ENCODE measurements around the gene NCOR2. TPM values are rescaled to one million over a fixed set of nuclear protein-coding genes. Genes with fewer than 3 reads are reported as not detected.

NCOR2 gene
- total RNA-seq, 1 donor from 2014 or later, result 134 TPM

GRCh38 chr12:124551268-124552144 lies 15.9 kb downstream of the NCOR2 start:
- ATAC-seq, result peak; percentile 23
- intact Hi-C loops (cut with DNase I), result no loop called here
- DNase-seq (ENCODE audit: missing footprints), result peak; percentile 92

GRCh38 chr12:124550123-124551089 lies 17.0 kb downstream of the NCOR2 start:
- ATAC-seq (peak; percentile 6), DNase-seq (ENCODE audit: missing footprints) (no peak)
- intact Hi-C loops (cut with DNase I), result no loop called here

- ATAC-seq (no peak), DNase-seq (ENCODE audit: missing footprints) (no peak)
- intact Hi-C loops (cut with DNase I), result no loop called here
Measured at GRCh38 chr12:124549629-124550028, 17.8 kb downstream of the NCOR2 start.

GRCh38 chr12:124548854-124549378 lies 18.5 kb downstream of the NCOR2 start:
- intact Hi-C loops (cut with DNase I), result no loop called here
- ATAC-seq, result peak; percentile 21
- no peak for DNase-seq (ENCODE audit: missing footprints)

DNA sequence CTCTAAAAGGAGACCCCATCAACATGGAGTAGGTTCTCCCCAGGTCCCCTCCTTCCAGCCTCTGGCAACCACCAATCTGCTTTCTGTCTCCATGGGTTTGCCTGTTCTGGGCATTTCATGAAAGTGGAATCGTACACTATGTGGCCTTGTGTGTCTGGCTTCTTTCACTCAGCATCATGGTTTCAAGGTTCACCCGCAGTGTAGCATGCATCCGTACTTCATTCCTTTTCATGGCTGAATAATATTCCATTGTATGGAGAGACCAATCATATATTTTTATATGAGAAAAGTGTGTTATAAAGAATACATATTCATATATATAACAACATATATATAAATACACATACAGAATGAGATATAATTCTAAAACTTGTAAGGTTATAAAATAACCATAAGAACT lies 19.8 kb downstream of the NCOR2 start:
- DNase-seq (ENCODE audit: missing footprints) (no peak), ATAC-seq (no peak)
- intact Hi-C loops (cut with DNase I), result no loop called here

DNA sequence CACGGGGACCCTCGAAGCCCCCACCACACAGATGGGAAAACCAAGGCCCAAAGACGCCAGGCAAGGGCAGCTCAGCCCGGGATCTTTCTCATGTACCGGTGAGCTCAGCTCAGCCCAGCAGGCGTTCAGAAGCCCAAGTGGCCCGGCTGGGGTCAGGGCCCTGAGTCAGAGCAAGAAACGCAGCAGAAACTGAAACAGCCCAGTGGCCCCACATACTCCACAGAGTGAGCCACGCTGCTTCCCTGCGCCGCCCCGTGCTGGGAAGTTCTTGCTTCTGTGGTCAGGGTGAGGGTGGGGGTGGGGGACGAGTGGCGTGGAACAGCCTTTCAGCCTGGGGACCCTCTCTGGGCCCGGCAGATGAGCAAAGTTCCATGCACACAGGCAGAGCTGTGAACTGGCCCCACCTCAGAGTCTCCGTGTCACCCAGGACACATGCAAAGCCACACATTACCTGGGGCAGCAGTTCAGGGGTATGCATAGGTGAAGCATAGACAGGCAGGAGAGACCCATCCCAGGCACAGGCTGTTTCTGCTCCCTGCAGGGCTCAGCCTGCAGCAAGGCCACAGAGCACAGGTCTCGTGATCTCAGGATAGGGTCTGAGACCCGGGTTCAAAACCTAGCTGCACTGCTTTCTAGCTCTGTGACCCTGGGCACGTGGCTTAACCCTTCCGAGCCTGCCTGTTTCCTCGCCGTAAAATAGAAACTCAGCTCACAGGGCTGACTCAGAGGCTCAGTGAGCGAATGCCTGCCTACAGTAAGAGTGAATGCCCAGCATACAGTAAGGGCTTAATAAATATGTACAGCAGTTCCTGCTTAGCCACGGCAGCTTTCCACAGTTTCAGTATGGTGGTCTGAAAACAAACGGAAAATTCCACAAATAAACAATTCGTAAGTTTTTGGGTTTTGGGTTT lies 21.6 kb downstream of the NCOR2 start:
- no peak for ATAC-seq
- DNase-seq (ENCODE audit: missing footprints), result no peak
- intact Hi-C loops (cut with DNase I), result no loop called here

DNA sequence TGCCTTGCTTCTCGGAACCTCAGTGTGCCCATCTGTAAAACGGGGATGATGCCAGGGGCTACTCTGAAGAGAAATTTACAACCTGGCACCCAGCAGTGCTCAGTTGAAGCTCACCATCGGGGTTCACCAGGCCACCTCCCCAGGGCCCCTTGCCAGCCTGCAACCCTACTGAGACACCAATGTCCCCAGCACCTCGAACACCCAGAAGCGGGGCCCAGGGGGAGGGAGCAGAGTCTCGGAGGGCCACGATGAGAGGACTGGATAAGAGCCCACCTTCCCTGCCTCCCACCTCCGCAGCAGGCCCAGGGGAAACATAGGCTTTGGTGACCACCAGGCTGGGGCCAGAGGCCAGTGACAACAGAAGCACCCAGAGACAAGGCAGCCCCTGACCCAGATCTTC lies 22.4 kb downstream of the NCOR2 start:
- DNase-seq (ENCODE audit: missing footprints) (no peak), ATAC-seq (no peak)
- intact Hi-C loops (cut with DNase I), result no loop called here

DNA sequence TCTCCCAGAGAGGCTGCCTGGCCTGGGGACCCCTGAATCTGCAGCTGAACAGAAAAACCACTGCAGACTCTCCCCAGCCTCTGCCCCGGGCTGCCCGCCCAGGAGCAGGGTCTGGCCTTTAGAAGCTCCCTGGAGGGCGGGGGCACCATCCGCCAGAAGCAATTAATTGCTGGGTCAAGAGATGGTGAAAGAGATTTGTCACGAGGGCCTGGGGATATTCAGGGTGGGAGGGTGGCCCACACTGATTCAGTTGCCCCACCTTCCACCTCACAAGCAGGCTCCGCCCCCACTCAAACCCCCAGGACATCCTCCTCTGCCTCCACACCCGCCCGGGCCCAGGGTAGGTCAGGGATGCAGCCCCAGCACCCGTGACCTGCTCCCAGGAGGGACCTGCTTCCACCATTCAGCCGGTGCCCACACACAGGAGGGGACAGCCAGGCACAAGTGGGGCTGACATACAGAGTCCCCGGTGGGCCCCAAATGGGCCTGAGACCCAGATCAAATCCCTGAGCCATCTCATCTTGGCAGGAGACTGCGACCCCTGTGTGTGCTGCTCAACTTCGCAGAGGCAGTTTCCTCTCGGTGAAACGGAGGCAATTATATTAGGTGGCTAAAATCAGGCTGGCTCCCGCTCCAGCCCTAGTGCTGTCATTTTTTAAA lies 23.0 kb downstream of the NCOR2 start:
- ATAC-seq, result no peak
- no peak for DNase-seq (ENCODE audit: missing footprints)

GRCh38 chr12:124543590-124544310 lies 23.7 kb downstream of the NCOR2 start:
- ATAC-seq (no peak), DNase-seq (ENCODE audit: missing footprints) (no peak)
- intact Hi-C loops (cut with DNase I), result no loop called here

More for the DNA sequence above, 23.0 kb downstream of the NCOR2 start:
- intact Hi-C loops (cut with DNase I), result no loop called here

DNA sequence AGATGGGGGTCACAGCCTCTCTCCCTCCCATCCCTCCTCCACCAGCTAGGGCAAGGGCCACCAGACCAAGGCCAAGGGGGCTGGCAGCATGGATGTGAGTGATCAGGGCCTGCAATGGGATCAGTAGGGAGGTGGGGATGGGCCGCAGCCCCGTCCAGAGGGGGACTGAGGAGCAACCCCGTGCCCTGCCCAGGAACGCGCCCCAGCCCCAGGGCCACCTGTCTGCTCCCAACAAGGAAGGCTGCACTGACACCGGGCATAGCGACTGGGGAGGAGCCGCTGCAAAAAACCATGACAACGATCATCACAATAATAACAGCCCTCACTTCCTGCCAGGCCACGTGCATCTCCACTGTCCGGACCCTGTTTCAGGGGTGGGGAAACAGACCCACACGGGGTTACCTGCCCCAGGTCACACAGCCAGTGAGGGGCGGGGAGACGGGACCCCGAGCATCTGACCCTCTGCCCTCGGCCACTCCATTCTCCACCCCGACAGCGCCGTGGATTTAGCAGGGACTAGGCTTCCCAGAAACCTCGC lies 24.3 kb downstream of the NCOR2 start:
- ATAC-seq, result peak; percentile 27
- no peak for DNase-seq (ENCODE audit: missing footprints)
- intact Hi-C loops (cut with DNase I), result no loop called here

- ATAC-seq, result no peak
Measured at GRCh38 chr12:124542021-124542949, 25.1 kb downstream of the NCOR2 start.

DNA sequence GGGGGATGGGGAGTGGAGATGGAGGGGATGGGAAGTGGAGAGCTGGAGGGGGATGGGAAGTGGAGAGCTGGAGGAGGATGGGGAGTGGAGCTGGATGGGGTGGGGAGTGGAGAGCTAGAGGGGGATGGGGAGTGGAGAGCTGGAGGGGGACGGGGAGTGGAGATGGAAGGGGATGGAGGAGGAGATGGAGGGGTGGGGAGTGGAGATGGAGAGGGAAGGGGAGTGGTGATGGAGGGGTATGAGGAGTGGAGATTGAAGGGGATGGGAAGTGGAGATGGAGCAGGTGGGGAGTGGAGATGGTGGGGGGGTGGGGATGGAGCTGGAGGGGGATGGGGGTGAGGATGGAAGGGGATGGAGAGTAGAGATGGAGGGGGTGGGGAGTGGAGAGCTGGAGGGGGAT lies 26.1 kb downstream of the NCOR2 start:
- no peak for ATAC-seq
- no peak for DNase-seq (ENCODE audit: missing footprints)
- intact Hi-C loops (cut with DNase I), result no loop called here

More at GRCh38 chr12:124542021-124542949, 25.1 kb downstream of the NCOR2 start:
- intact Hi-C loops (cut with DNase I), result no loop called here
- DNase-seq (ENCODE audit: missing footprints), result no peak

GRCh38 chr12:124539084-124540041 lies 28.0 kb downstream of the NCOR2 start:
- ATAC-seq (peak; percentile 3), DNase-seq (ENCODE audit: missing footprints) (no peak)
- intact Hi-C loops (cut with DNase I), result no loop called here

DNA sequence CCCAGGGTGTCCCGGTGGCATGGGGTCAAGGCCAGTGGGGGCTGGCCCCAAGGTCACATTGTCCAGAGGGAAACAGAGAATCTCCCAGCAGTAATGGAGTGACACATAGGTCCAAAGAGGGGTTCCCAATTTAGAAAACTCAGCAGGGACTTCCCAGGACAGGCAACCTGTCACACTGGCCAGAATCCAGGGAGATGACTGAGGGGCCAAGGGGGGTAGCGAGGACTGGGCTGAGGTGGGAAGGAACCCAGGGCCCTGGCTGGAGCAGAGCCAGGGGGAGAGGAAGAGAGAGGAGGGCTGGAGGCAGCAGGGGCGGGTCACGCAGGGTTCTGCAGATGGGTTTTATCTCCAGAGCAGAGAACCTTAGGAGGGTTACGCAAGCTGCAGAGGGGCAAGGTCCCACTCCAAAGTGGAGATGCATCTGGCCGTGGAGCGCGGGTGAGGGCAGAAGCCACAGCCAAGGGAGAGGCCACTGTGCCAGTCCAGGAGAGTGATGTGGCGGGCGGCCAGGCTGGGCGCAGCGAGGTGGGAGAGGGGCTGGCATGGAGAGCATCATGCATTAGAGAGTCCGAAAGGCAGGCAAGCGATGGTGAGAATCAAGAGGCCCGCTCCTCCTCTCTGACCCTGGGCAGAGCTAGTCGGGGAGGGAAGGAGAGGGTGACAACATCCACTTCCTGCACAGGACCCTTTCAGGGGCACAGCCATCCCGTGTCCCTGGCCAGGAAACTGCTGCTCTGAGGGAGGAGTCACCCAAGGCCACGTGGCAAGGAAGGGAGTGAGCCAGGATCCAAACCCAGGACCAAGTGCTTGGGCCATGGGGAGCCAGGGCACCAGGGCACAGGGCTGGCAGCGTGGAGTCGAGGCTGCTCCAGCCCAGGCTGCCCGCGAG lies 29.0 kb downstream of the NCOR2 start:
- ATAC-seq (peak; percentile 62), DNase-seq (ENCODE audit: missing footprints) (no peak)
- intact Hi-C loops (cut with DNase I), result no loop called here
